ENCODE measurements around the gene TMEM205. TPM values are rescaled to one million over a fixed set of nuclear protein-coding genes. Genes with fewer than 3 reads are reported as not detected.

The TMEM205 gene
- total RNA-seq, 2 donors from 2014 or later = 301 to 343 TPM

- H3K27ac ChIP-seq = no peak overlapping the region
- no peak for TF ChIP-seq CTCF (IDR thresholded peaks at IDR 0.05)
- DNase-seq (ENCODE audit: low spot score) = no peak
- no peaks in the 10 kb centered on the region for H3K36me3 ChIP-seq
- H3K27me3 ChIP-seq = no peaks in the 10 kb centered on the region
- H3K9me3 ChIP-seq = no peaks in the 10 kb centered on the region
- H3K4me1 ChIP-seq = peaks cover 0 to 20% of the 10 kb centered on the region in 2 donors
- H3K4me3 ChIP-seq = no peak overlapping the region
Measured at GRCh38 chr19:11295180-11295579, 50.9 kb downstream of the TMEM205 start.

- Histone ChIP-seq H3K27me3 (no peaks in the 10 kb centered on the region), H3K9me3 (no peaks in the 10 kb centered on the region), H3K4me3 (peak overlapping the region in 1 of 2 donors; percentile 31), H3K36me3 (no peaks in the 10 kb centered on the region), H3K4me1 (peaks cover 0 to 20% of the 10 kb centered on the region in 2 donors), H3K27ac (peak overlapping the region; percentile 35 to 41)
- DNase-seq (ENCODE audit: low spot score) = peak; percentile 98
- peak; percentile 98 for TF ChIP-seq CTCF (IDR thresholded peaks at IDR 0.05)
Measured at GRCh38 chr19:11293433-11294389, 52.4 kb downstream of the TMEM205 start.

Other genes starting within 250 kb of the TMEM205 start
- gene SPC24, start 190.5 kb downstream of the TMEM205 start, total RNA-seq = 1 to 10 TPM; 1.2 to 5.7 TPM
- gene KANK2, start 148.7 kb downstream of the TMEM205 start, total RNA-seq = 100 to 1,000 TPM; 445 to 622 TPM
- gene ANGPTL8, start 106.6 kb downstream of the TMEM205 start, total RNA-seq = 1 to 10 TPM in 1 of 2 donors, not detected in 1; 1.3 TPM
- 10 to 100 TPM; 12.7 to 49.4 TPM for gene DOCK6, start 83.7 kb downstream of the TMEM205 start, total RNA-seq
- gene TSPAN16, start 50.1 kb downstream of the TMEM205 start, total RNA-seq = not detected
- gene RAB3D, start 6.6 kb downstream of the TMEM205 start, total RNA-seq = 10 to 100 TPM in 1 of 2 donors, 1 to 10 TPM in 1; 6.5 to 11.1 TPM
- 10 to 100 TPM; 12.1 to 18.8 TPM for gene CCDC159, start 251 bp upstream of the TMEM205 start, total RNA-seq
- gene PLPPR2, start 9.2 kb upstream of the TMEM205 start, total RNA-seq = 10 to 100 TPM; 26.2 to 30.5 TPM
- gene SWSAP1, start 28.4 kb upstream of the TMEM205 start, total RNA-seq = 1 to 10 TPM in 1 of 2 donors, under 1 TPM in 1; 0.44 to 1.5 TPM
- 1 to 10 TPM; 5.9 to 10.0 TPM for gene EPOR, start 38.0 kb upstream of the TMEM205 start, total RNA-seq
- 1 to 10 TPM; 7.4 to 8.4 TPM for gene RGL3, start 73.0 kb upstream of the TMEM205 start, total RNA-seq
- gene ODAD3, start 88.9 kb upstream of the TMEM205 start, total RNA-seq = under 1 TPM; 0.22 to 0.59 TPM
- 10 to 100 TPM; 78.0 to 82.8 TPM for gene PRKCSH, start 89.4 kb upstream of the TMEM205 start, total RNA-seq
- gene ELAVL3, start 134.8 kb upstream of the TMEM205 start, total RNA-seq = not detected
- gene ZNF653, start 159.6 kb upstream of the TMEM205 start, total RNA-seq = 1 to 10 TPM; 4.6 to 9.9 TPM
- gene ECSIT, start 182.9 kb upstream of the TMEM205 start, total RNA-seq = 100 to 1,000 TPM in 1 of 2 donors, 10 to 100 TPM in 1; 83.6 to 126 TPM
- 100 to 1,000 TPM in 1 of 2 donors, 10 to 100 TPM in 1; 93.3 to 592 TPM for gene CNN1, start 192.6 kb upstream of the TMEM205 start, total RNA-seq
- gene ELOF1, start 213.0 kb upstream of the TMEM205 start, total RNA-seq = 10 to 100 TPM; 17.1 to 32.5 TPM
- 1 to 10 TPM; 3.2 to 3.6 TPM for gene ACP5, start 231.4 kb upstream of the TMEM205 start, total RNA-seq